CD1c-positive myeloid dendritic cell (primary cell): ENCODE measurements around the gene PSMC3IP.
"Not testable (repeated sequence)": the region's sequence is repeated elsewhere in the genome, so short reads cannot be mapped to it uniquely, and the experiment has no call there.

Experiments used
- DNase-seq: peaks from one replicate; pipeline ENCODE4 v3.0.0-alpha.2; 2016; ENCODE audit errors: extremely low spot score

PSMC3IP gene

GRCh38 chr17:42577532-42578281 is at the start of gene PSMC3IP:
Gene PSMC3IP, minus strand, starts transcription at chr17:42577729. Its CDS starts 43 bp downstream, at chr17:42577686.
- DNase-seq: peak; percentile 97

GRCh38 chr17:42623732-42624596 is 46.4 kb upstream of the PSMC3IP start:
- DNase-seq: no peak

GRCh38 chr17:42623271-42623670 is 45.7 kb upstream of the PSMC3IP start:
- DNase-seq: no peak

- DNase-seq: not testable (repeated sequence)
These were observed 44.5 kb upstream of the PSMC3IP start for GRCh38 chr17:42621987-42622386.

- DNase-seq: no peak
These were observed 41.1 kb upstream of the PSMC3IP start for GRCh38 chr17:42618442-42619150.

- DNase-seq: no peak
These were observed 40.5 kb upstream of the PSMC3IP start for GRCh38 chr17:42617956-42618431.

GRCh38 chr17:42613699-42614295 is 36.3 kb upstream of the PSMC3IP start:
- no peak for DNase-seq

- no peak for DNase-seq
These were observed 34.5 kb upstream of the PSMC3IP start for GRCh38 chr17:42612013-42612412.

GRCh38 chr17:42609814-42610801 is 32.6 kb upstream of the PSMC3IP start:
- not testable (repeated sequence) for DNase-seq

GRCh38 chr17:42609182-42609813 is 31.8 kb upstream of the PSMC3IP start, which contains the start of the genes RETREG3 and TUBG1:
Gene RETREG3, minus strand, starts transcription at chr17:42609374. Its CDS starts 50 bp downstream, at chr17:42609324.
Gene TUBG1, plus strand, starts transcription at chr17:42609683. Its CDS starts 55 bp downstream, at chr17:42609738.
- peak; percentile 100 for DNase-seq

- peak; percentile 27 for DNase-seq
These were observed 31.0 kb upstream of the PSMC3IP start for GRCh38 chr17:42608305-42609181.

GRCh38 chr17:42607769-42608168 is 30.2 kb upstream of the PSMC3IP start:
- DNase-seq: no peak

- DNase-seq: no peak
These were observed 25.8 kb upstream of the PSMC3IP start for GRCh38 chr17:42603318-42603717.

- no peak for DNase-seq
These were observed 21.4 kb upstream of the PSMC3IP start for GRCh38 chr17:42598905-42599304.

GRCh38 chr17:42596386-42596785 is 18.9 kb upstream of the PSMC3IP start:
- no peak for DNase-seq

- no peak for DNase-seq
These were observed 13.9 kb upstream of the PSMC3IP start for GRCh38 chr17:42591411-42591810.

- no peak for DNase-seq
These were observed 13.4 kb upstream of the PSMC3IP start for GRCh38 chr17:42590886-42591285.

- DNase-seq: no peak
These were observed 9.1 kb upstream of the PSMC3IP start for GRCh38 chr17:42586514-42587230.
